Neutrophil (primary cell): ENCODE data around the gene SELP.

Experiments
- H3K27ac ChIP-seq: fragments of 200-600 bp; sonication (generic); 2 replicates; pipeline ENCODE4 v1.5.1; 2016; ENCODE audit warnings: mild to moderate bottlenecking, moderate library complexity
- H3K27me3 ChIP-seq: fragments of 200-600 bp; sonication (generic); 2 replicates; pipeline ENCODE4 v1.6.0; 2016; ENCODE audit warnings: mild to moderate bottlenecking
- H3K36me3 ChIP-seq: fragments of 200-600 bp; sonication (generic); 2 replicates; pipeline ENCODE4 v1.5.1; 2017
- H3K4me1 ChIP-seq, 2 experiments: fragments of 200-600 bp in 1 of 2; sonication (generic) in 1 of 2; 1 replicate in 1 of 2; 2 replicates in 1 of 2; pipeline versions ENCODE4 v1.5.1 to v1.6.1; 2013 to 2016; ENCODE audit warnings: low read depth in 1 of 2, low read length in 1 of 2, mild to moderate bottlenecking in 1 of 2, moderate library complexity in 1 of 2; ENCODE audit not compliant: control insufficient read depth in 1 of 2, insufficient read depth in 1 of 2
- H3K4me3 ChIP-seq, 2 experiments: fragments of 200-600 bp in 1 of 2; sonication (generic) in 1 of 2; 1 replicate in 1 of 2; 2 replicates in 1 of 2; pipeline ENCODE4 v1.5.1; 2013 to 2016; ENCODE audit warnings: low read depth in 1 of 2, low read length in 1 of 2, mild to moderate bottlenecking in 1 of 2, moderate library complexity in 1 of 2
- H3K9me3 ChIP-seq: fragments of 200-600 bp; sonication (generic); 2 replicates; pipeline ENCODE4 v1.5.1; 2016
- TF ChIP-seq, protein P1 (sequence below): fragments of 200-600 bp; sonication (generic); IDR thresholded peaks from 2 replicates; pipeline ENCODE4 v1.5.1; 2016; ENCODE audit warnings: antibody characterized with exemption

The SELP gene

DNA sequence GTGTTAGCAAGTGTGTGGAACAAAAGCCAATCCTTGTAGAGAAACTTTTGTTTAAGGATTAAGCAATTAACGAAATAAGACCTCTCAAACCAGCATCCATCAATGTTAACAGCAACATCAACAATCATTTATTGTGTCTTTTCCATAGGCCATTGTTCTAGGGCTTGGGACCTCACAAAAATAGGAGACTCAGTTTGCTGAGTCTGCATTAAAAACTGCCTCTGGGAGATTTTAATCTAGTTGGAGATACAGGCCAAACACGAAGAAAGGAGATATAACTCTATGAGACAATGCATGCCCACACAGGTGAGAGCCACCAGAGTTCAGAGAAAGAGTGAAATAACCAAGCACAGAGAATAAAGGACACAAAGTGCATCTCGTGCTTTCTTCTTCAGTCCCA lies 14.4 kb upstream of the SELP start:
- Histone ChIP-seq H3K27me3 (no peaks in the 10 kb centered on the region), H3K27ac (no peak overlapping the region), H3K4me3 (no peak overlapping the region), H3K4me1 (peaks cover 7 to 8% of the 10 kb centered on the region in 2 experiments), H3K9me3 (no peaks in the 10 kb centered on the region), H3K36me3 (no peaks in the 10 kb centered on the region)
- TF ChIP-seq, protein P1, sequence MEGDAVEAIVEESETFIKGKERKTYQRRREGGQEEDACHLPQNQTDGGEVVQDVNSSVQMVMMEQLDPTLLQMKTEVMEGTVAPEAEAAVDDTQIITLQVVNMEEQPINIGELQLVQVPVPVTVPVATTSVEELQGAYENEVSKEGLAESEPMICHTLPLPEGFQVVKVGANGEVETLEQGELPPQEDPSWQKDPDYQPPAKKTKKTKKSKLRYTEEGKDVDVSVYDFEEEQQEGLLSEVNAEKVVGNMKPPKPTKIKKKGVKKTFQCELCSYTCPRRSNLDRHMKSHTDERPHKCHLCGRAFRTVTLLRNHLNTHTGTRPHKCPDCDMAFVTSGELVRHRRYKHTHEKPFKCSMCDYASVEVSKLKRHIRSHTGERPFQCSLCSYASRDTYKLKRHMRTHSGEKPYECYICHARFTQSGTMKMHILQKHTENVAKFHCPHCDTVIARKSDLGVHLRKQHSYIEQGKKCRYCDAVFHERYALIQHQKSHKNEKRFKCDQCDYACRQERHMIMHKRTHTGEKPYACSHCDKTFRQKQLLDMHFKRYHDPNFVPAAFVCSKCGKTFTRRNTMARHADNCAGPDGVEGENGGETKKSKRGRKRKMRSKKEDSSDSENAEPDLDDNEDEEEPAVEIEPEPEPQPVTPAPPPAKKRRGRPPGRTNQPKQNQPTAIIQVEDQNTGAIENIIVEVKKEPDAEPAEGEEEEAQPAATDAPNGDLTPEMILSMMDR: no peak

DNA sequence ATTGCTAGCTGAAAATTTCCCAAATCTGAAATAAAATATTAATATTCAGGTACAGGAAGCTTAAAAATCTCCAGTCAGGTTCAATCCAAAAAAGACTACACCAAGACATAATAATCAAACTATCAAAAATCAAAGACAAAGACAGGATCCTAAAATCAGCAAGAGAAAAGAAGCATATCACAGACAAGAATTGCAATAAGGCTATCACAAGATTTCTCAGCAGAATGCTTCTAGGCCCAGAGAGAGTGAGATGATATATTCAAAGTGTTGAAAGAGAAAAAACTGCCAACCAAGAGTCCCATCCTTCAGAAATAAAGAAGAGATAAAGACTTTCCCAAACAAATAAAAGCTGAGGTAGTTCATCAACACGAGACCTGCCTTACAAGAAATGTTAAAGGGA lies 5.0 kb upstream of the SELP start:
- TF ChIP-seq, protein P1: no peak
- Histone ChIP-seq H3K36me3 (no peaks in the 10 kb centered on the region), H3K9me3 (no peaks in the 10 kb centered on the region), H3K4me1 (no peaks in the 10 kb centered on the region), H3K4me3 (no peak overlapping the region), H3K27me3 (no peaks in the 10 kb centered on the region), H3K27ac (no peak overlapping the region)

DNA sequence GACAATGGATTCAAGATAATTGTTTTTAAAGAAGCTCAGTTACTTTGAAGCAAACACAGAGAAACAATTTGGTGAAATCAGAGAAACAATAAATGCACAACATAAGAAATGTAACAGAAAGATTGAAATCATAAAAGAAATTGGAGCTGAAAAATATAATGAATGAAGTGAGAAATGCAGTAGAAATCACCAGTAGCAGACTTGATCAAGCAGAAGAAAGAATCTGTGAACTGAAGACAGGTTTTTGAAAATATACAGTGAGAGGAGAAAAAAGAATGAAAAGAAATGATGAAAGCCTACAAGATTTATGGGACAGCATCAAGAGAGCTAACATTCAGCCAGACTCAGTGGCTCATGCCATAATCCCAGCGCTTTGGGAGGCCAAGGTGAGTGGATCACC lies 4.2 kb upstream of the SELP start:
- TF ChIP-seq, protein P1: no peak

DNA sequence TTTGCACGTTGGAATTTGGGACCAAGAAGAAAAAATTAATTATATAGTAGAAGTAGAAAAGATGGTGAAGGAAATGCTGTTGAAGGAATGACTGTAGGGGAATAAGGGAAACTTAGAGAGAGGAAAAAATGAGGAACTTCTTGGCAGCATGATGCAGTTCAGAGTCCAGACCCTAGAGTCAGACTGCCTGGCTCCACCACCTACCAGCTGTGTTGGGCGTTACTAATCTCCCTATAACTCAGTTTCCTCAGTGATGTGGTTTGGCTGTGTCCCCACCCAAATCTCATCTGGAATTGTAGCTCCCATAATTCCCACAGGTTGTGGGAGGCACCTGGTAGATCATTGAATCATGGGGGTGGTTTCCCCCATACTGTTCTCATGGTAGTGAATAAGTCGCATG lies 1.3 kb upstream of the SELP start:
- Histone ChIP-seq H3K27me3 (no peaks in the 10 kb centered on the region), H3K36me3 (no peaks in the 10 kb centered on the region)
- TF ChIP-seq, protein P1: no peak

More for the DNA sequence above, 4.2 kb upstream of the SELP start:
- Histone ChIP-seq H3K9me3 (no peaks in the 10 kb centered on the region), H3K27ac (no peak overlapping the region), H3K4me1 (peaks cover 0 to under 1% of the 10 kb centered on the region in 2 experiments), H3K36me3 (no peaks in the 10 kb centered on the region), H3K4me3 (no peak overlapping the region), H3K27me3 (no peaks in the 10 kb centered on the region)

DNA sequence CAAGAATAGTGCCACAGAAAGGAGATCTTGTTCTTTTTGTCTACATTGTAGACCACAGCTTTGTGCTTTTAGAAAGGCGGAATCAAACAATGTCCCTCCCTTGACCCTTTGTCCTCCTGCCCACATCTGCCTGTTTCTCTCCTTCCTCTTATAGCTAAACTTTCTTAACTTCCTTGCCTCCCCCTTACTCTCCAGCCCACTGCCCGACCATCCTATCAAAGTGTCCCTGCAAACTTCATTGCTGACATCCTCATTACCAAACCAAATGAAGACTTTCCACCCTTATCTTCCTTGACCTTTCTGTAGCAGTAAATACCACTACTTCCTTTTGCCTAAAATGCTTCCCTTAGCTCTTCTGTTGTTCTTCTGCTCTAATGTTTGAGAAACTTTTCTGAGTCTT lies 5.0 kb downstream of the SELP start:
- peaks cover 15 to 24% of the 10 kb centered on the region in 2 experiments for H3K4me1 ChIP-seq
- H3K9me3 ChIP-seq: no peaks in the 10 kb centered on the region
- peak overlapping the region; percentile 25 for H3K27ac ChIP-seq
- no peaks in the 10 kb centered on the region for H3K27me3 ChIP-seq
- H3K4me3 ChIP-seq: no peak overlapping the region
- TF ChIP-seq, protein P1: no peak
- no peaks in the 10 kb centered on the region for H3K36me3 ChIP-seq

More for the DNA sequence above, 1.3 kb upstream of the SELP start:
- peaks cover 6 to 12% of the 10 kb centered on the region in 2 experiments for H3K4me1 ChIP-seq
- no peaks in the 10 kb centered on the region for H3K9me3 ChIP-seq
- no peak overlapping the region for H3K27ac ChIP-seq
- H3K4me3 ChIP-seq: no peak overlapping the region

DNA sequence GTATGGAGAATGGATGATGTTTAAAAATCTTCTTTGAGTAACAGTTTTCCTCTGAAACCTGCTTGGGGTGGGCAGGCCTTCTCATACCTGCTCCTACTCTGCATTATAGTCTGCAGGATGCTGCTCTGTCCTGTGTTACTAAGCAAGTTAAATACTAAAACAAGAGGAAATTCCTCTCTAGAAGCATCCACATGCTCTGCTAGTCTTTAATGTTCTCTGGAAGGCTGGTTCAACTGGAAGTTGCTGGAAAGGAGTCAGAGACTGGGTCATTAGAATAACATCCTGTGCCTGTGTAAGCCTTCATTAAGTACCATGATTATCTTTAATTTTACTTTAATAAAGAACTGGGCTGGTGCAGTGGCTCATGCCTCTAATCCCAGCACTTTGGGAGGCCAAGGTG lies 5.8 kb downstream of the SELP start:
- no peak overlapping the region for H3K4me3 ChIP-seq
- H3K36me3 ChIP-seq: no peaks in the 10 kb centered on the region
- H3K4me1 ChIP-seq: peaks cover 15 to 24% of the 10 kb centered on the region in 2 experiments
- no peaks in the 10 kb centered on the region for H3K27me3 ChIP-seq
- no peaks in the 10 kb centered on the region for H3K9me3 ChIP-seq
- TF ChIP-seq, protein P1: no peak
- H3K27ac ChIP-seq: no peak overlapping the region
